TTC549 (cell line): ENCODE measurements around the gene USP34.
"Not testable (repeated sequence)": the region's sequence is repeated elsewhere in the genome, so short reads cannot be mapped to it uniquely, and the experiment has no call there.

Experiments used
- FAIRE-seq: peaks from 2 replicates; lab custom pipeline; 2012; peaks lifted over from hg19 to GRCh38; lab: Jason Lieb, UNC

USP34 gene

GRCh38 chr2:61182059-61182383 lies 288.9 kb downstream of the USP34 start:
- no peak for FAIRE-seq

- no peak for FAIRE-seq
Measured at GRCh38 chr2:61181382-61182058, 289.4 kb downstream of the USP34 start.

GRCh38 chr2:61180686-61181085 lies 290.2 kb downstream of the USP34 start:
- no peak for FAIRE-seq

- no peak for FAIRE-seq
Measured at GRCh38 chr2:61179701-61180639, 290.9 kb downstream of the USP34 start.

DNA sequence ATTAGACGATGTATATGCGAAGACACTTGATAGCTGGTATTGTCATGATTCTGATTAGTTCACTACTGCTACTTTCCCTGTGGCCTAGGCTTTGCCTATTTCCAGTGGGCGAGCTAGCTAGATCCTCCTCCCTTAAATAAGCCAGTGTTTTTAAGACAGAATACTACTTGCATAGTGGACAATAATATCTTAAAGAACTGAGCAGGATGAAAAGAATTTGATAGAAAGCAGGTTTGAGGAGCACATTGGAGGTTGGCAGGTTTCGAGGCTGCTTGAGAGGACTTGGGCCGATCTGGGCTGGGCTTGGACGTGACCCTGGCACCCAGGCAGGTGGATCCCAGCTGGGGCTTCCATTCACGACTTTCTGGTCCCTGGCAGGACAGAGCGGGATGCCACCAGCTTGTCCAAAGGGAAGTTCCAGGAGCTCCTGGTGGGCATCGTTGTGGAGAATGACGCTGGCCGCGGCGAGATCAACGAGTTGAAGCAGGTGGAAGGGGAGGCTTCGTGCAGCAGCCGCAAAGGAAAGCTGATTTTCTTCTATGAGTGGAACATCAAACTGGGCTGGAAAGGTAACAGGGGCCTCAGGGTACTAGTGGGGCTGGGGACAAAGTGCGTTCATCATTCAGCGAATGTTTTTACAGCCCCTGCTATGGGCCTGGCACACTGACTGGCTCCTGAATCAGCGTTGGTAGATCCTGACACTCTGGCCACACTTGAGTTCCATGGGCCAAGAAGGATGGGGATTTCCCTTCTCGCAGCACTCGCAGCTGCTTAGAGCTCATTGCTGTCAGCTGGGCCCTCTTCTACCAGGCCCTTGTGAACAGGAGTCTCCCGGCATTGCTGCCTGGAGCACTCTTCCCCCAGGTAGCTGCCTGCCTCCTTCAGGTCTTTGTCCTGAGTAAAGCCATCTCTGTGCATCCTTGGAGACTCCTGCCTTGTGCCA lies 292.0 kb downstream of the USP34 start:
- FAIRE-seq, result no peak

DNA sequence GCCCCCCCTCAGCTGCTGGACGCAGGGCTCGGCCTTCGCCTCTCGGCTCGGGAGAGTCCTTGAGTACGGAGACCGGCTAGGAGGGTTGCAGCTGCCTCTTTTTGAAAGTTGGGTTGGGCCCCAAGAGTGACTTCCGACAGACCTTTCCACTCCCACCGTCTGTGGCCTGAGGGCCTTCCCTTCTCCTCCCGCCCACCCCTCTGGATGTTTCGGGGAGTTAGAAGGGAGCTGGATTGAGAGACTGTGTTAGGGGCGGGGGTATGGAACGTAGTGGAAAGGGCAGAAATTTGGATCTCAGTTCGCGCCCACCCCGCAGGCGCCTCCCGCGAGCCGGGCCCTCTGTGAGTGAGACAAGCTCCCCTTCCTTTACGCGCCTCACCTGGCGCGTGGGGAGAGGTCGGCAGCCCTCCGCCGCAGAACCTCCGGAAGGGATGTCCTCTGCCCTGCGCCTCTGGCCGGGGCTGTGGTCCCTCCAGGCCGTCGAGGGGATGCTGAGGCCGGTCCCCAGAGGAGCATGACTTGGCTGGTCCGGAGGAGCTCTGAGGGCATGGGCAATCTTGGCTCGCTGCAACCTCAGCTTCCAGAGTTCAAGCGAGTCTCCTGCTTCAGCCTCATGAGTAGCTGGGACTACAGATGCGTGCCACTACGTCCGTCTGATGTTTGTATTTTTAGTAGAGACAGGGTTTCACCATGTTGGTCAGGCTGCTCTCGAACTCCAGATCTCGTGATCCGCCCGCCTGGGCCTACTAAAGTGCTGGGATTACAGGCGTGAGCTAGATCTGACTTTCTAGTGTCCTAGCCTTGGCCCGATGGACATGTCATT lies 292.9 kb downstream of the USP34 start:
- no peak for FAIRE-seq

DNA sequence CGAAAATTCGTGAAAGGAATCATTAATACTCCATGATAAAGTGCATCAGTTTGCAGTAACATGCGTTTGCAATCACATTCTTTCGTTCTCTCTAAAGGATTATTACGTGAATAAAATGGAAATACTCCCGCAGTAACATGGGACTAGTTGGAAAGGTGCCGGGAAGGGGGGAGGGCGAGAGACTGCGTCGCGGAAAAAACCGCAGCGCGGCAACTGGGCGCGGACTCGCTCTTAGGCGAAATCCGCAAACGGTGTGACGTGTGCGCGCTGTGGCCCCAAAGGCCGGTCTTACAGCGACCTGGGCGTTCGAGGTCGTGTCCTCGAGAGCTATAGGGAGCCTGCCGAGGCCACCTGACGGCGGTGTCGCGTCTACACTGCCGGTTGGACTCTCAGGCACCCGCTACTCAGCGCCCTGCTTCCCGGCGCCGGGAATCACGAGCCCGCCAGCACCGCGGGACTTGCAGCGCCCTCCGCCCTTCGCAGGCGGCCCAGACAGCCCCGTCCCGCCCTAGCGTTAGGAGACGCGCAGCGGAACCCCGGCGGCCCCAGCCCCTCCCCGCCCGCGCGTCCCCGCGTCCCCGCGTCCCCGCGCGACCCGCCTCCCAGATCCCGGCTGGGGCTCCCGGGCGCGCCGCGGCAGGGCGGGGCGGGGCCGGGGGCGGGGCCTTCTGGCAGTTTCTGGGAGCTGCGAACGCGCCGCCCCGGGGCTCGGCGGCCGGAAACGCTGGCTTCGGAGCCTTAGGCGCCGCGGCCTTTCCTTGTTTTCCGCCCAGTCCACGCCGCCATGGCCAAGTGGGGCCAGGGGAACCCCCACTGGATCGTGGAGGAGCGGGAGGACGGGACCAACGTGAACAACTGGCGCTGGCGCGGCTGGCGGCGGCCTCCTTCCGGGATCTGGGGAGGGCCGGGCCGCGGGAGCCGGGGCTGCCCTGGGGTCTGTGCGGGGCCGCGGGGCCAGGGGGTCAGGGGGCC lies 293.8 kb downstream of the USP34 start:
- FAIRE-seq, result no peak

DNA sequence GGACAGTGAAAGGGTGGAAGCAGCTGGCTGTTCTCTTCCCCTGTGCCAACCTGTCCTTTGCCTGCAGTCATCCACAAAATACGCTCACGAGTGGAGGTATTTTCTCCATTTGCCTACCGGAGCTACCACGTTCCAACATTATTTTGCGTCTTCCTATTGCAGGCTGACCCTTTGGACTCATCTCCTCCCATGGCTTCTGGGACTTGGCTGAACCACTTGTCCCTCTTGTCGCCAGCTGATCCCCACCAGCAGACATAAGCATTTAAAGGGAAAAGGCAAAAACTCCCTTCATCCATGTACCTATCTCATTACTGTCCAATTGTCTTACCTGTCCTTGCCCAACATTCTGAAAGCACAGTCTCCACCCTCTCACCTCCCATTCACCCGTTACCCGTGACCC lies 295.9 kb downstream of the USP34 start:
- FAIRE-seq, result no peak

DNA sequence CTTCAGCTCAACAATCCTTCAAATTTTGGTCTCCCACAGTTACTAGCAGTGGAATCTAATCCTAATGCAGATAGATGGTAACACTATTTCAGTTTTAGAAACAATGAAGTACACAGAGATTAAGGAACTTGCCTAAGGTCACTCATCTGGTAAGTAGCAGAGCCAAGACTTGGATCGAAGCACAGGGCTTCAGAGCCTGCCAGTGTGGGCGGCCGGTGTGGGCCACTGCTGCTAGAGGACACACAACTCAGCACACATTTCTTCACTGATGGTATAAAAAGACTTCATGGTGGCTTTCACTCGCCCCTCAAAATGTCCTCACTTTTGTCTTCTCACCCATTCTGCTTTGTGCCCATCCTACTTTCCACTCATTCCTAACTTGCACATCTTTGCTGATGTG lies 297.8 kb downstream of the USP34 start:
- FAIRE-seq, result no peak

DNA sequence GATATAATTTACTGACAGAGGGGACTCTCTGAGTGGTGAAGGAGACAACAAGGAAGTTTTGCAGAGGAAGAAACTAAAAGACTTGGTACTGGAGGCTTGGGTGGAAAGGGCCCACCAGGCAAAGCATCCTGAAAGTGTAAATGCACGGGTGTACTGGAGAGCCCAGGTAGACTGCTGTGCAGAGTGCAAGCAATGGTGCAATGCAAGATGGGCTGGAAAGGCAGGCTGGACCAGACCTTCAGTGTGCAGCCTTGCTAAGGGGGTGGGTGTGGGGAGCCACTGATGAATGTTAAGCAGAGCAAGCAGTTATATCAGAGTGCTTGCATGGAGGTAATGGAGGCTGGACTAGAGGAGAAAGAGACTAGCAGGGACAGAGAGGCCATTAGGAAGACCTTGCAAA lies 298.2 kb downstream of the USP34 start:
- no peak for FAIRE-seq

DNA sequence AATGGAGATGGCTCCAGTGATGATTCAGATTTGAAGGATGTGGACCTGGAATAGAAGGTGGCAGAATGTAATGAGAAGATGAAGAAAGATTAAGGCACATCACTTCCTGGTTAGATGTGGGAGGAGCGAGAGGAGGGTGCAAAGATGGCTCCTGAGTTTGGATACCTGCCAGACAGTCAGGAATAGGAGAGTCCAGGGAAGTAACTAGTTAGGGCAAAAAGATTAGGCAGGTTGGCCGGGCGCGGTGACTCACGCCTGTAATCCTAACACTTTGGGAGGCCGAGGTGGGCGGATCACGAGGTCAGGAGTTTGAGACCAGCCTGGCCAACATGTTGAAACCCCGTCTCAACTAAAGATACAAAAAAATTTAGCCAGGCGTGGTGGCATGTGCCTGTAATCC lies 303.3 kb downstream of the USP34 start:
- no peak for FAIRE-seq

GRCh38 chr2:61165946-61166345 lies 304.9 kb downstream of the USP34 start:
- FAIRE-seq, result no peak

GRCh38 chr2:61165082-61165481 lies 305.8 kb downstream of the USP34 start:
- not testable (repeated sequence) for FAIRE-seq

DNA sequence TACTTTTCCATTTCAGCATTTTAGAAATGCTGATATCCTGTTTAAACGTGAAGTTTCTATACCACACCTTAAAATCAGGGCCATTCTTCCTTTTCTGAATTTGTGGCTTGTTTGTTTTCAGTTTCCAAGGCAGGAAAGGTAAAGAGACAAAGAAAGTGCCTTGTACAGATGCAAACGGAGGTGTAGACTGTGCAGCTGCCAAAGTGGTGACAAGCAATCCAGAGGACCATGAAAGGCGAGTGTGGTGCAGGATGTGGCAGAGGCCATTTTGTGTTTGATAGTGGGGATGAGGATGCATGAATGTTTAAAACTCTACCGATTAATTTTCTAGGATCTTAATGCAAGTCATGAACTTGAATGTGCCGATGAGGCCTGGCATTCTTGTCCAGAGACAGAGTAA lies 308.2 kb downstream of the USP34 start:
- FAIRE-seq, result no peak

- no peak for FAIRE-seq
Measured at GRCh38 chr2:61161888-61162287, 309.0 kb downstream of the USP34 start, which contains the start of gene C2orf74. Gene C2orf74, plus strand, starts transcription at chr2:61162188. Its CDS starts 327 bp downstream, at chr2:61162515.

- no peak for FAIRE-seq
Measured at GRCh38 chr2:61158356-61158955, 312.4 kb downstream of the USP34 start.

- FAIRE-seq, result no peak
Measured at GRCh38 chr2:61157371-61158003, 313.4 kb downstream of the USP34 start.

GRCh38 chr2:61151436-61151835 lies 319.5 kb downstream of the USP34 start:
- no peak for FAIRE-seq

GRCh38 chr2:61149074-61149473 lies 321.8 kb downstream of the USP34 start:
- FAIRE-seq, result no peak
